Tibial artery (tissue), 4 donors: ENCODE results near the gene CARD19.

Source experiments
- DNase-seq, 2 donors: peaks; one replicate each; pipeline ENCODE4 v3.0.0-alpha.2; 2019
- H3K27ac ChIP-seq, 2 donors: fragments of 200-600 bp; sonication (generic) in 1 of 2; 1 replicate in 1 of 2; 2 replicates in 1 of 2; pipeline ENCODE4 v1.5.1; 2018 to 2019; ENCODE audit warnings: mild to moderate bottlenecking in 1 of 2
- H3K27me3 ChIP-seq, 2 donors: fragments of 200-600 bp; sonication (generic) in 1 of 2; one replicate each; pipeline versions ENCODE4 v1.5.1 to v1.6.0; 2016 to 2019
- H3K36me3 ChIP-seq, 3 donors: fragments of 200-600 bp; sonication (generic) in 2 of 3; one replicate each; pipeline ENCODE4 v1.5.1; 2016 to 2019; ENCODE audit warnings: mild to moderate bottlenecking in 2 of 3
- H3K4me1 ChIP-seq, 4 donors: fragments of 200-600 bp; sonication (generic) in 2 of 4; 1 replicate in 3 of 4; 2 replicates in 1 of 4; pipeline ENCODE4 v1.5.1; 2016 to 2019
- H3K4me3 ChIP-seq, 2 donors: fragments of 200-600 bp; sonication (generic) in 1 of 2; 1 replicate in 1 of 2; 2 replicates in 1 of 2; pipeline ENCODE4 v1.5.1; 2018 to 2019; ENCODE audit warnings: mild to moderate bottlenecking in 2 of 2
- H3K9me3 ChIP-seq, 3 donors: fragments of 200-600 bp; sonication (generic) in 1 of 3; one replicate each; pipeline ENCODE4 v1.5.1; 2016 to 2019
- intact Hi-C: fragments of 100-400 bp; cut with DNase I; formaldehyde crosslinking; loops from one replicate; pipeline ENCODE4 v1.15.0; 2023; ENCODE audit warnings: low total_unique reads
- TF ChIP-seq, protein P1 (sequence below), 2 experiments: fragments of 200-600 bp in 1 of 2; fragments of 450-650 bp in 1 of 2; IDR thresholded peaks; one replicate each; pipeline ENCODE4 v1.5.1; 2017 to 2019; ENCODE audit warnings: antibody characterized with exemption in 2 of 2, mild to moderate bottlenecking in 1 of 2, moderate library complexity in 1 of 2

Gene CARD19

GRCh38 chr9:93066978-93067603 lies 28.9 kb upstream of the CARD19 start:
- peaks cover 0 to 19% (median 10%) of the 10 kb centered on the region in 4 donors for H3K4me1 ChIP-seq
- DNase-seq, result no peak
- TF ChIP-seq, protein P1, sequence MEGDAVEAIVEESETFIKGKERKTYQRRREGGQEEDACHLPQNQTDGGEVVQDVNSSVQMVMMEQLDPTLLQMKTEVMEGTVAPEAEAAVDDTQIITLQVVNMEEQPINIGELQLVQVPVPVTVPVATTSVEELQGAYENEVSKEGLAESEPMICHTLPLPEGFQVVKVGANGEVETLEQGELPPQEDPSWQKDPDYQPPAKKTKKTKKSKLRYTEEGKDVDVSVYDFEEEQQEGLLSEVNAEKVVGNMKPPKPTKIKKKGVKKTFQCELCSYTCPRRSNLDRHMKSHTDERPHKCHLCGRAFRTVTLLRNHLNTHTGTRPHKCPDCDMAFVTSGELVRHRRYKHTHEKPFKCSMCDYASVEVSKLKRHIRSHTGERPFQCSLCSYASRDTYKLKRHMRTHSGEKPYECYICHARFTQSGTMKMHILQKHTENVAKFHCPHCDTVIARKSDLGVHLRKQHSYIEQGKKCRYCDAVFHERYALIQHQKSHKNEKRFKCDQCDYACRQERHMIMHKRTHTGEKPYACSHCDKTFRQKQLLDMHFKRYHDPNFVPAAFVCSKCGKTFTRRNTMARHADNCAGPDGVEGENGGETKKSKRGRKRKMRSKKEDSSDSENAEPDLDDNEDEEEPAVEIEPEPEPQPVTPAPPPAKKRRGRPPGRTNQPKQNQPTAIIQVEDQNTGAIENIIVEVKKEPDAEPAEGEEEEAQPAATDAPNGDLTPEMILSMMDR (IDR thresholded peaks at IDR 0.05), result no peak

GRCh38 chr9:93068956-93069355 lies 27.1 kb upstream of the CARD19 start:
- intact Hi-C loops, result no loop called here
- peaks cover 0 to 29% (median 20%) of the 10 kb centered on the region in 4 donors for H3K4me1 ChIP-seq
- H3K27me3 ChIP-seq, result no peaks in the 10 kb centered on the region
- no peaks in the 10 kb centered on the region for H3K9me3 ChIP-seq
- TF ChIP-seq, protein P1 (IDR thresholded peaks at IDR 0.05), result no peak
- no peak for DNase-seq
- no peak overlapping the region for H3K4me3 ChIP-seq
- H3K27ac ChIP-seq, result no peak overlapping the region
- no peaks in the 10 kb centered on the region for H3K36me3 ChIP-seq

More at GRCh38 chr9:93066978-93067603, 28.9 kb upstream of the CARD19 start:
- no peak overlapping the region for H3K4me3 ChIP-seq
- H3K9me3 ChIP-seq, result no peaks in the 10 kb centered on the region
- H3K36me3 ChIP-seq, result no peaks in the 10 kb centered on the region
- H3K27me3 ChIP-seq, result no peaks in the 10 kb centered on the region
- no peak overlapping the region for H3K27ac ChIP-seq
- intact Hi-C loops, result no loop called here

DNA sequence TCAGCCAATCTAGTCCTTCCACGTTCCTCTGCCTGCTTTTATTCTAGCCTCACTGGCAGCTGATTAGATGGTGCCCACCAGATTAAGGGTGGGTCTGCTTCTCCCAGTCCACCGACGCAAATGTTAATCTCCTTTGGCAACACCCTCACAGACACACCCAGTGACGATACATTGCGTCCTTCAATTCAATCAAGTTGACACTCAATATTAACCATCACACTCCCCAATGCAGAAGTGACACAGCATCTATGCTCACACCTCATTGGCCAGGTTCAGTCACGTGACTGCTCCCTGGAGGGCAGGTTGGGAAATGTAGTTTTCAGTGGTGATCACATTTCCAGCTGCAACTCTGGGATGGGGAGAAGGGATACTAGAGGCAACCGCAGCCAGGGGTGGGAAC lies 24.6 kb upstream of the CARD19 start:
- TF ChIP-seq, protein P1 (IDR thresholded peaks at IDR 0.05), result no peak
- no peak for DNase-seq
- Histone ChIP-seq H3K9me3 (no peaks in the 10 kb centered on the region), H3K36me3 (no peaks in the 10 kb centered on the region), H3K27me3 (no peaks in the 10 kb centered on the region), H3K27ac (peak overlapping the region in 1 of 2 donors; percentile 42), H3K4me1 (peaks cover 0 to 18% (median 15%) of the 10 kb centered on the region in 4 donors), H3K4me3 (no peak overlapping the region)
- intact Hi-C loops, result no loop called here

GRCh38 chr9:93072383-93072795 lies 23.6 kb upstream of the CARD19 start:
- intact Hi-C loops, result no loop called here
- Histone ChIP-seq H3K4me1 (peaks cover 0 to 18% (median 15%) of the 10 kb centered on the region in 4 donors), H3K27me3 (no peaks in the 10 kb centered on the region), H3K36me3 (no peaks in the 10 kb centered on the region), H3K4me3 (no peak overlapping the region), H3K9me3 (no peaks in the 10 kb centered on the region), H3K27ac (peak overlapping the region; percentile 42 to 43)
- TF ChIP-seq, protein P1 (IDR thresholded peaks at IDR 0.05), result no peak
- DNase-seq, result no peak

DNA sequence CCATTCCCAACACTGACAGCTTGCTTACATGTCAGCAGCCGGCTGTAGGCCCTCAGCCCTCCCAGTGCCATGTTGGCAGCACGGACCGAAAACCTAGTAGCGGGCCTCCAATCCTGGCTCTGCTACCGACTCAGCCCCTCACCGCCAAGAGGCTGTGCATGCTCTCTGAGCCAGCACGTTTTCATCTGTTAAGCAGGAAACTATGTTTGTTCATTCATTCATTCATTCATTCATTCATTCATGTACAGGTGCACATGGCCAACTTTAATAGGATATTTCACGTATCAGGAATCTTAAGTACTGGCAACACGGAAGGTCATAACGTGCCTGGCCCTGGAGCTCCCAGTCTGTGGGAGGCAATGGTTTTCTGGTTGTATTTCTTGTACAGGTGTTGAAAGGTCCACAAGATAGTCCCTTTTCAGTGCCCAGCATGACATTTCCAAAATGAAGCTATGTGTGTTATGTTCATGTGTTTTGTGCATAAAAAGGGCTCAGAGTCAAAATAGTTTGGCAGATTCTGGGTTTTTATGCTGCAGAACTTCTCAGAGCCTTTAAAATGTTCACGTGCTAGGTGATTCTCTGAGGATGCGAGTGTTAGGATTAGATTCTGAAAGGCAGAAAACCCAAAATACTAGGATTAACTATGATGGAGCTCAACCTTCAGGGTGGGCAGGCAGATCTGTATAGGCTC lies 19.8 kb upstream of the CARD19 start:
- TF ChIP-seq, protein P1 (IDR thresholded peaks at IDR 0.05), result no peak
- no peaks in the 10 kb centered on the region for H3K27me3 ChIP-seq
- intact Hi-C loops, result no loop called here
- no peaks in the 10 kb centered on the region for H3K36me3 ChIP-seq
- no peak for DNase-seq
- H3K27ac ChIP-seq, result no peak overlapping the region
- H3K4me3 ChIP-seq, result no peak overlapping the region
- H3K4me1 ChIP-seq, result peaks cover 0 to 18% (median 15%) of the 10 kb centered on the region in 4 donors
- H3K9me3 ChIP-seq, result no peaks in the 10 kb centered on the region
